ENCODE results near the gene RGS21. TPM values are rescaled to one million over a fixed set of nuclear protein-coding genes. Genes with fewer than 3 reads are reported as not detected.

RGS21 gene
- total and polyA plus RNA-seq, 2 of the 4 experiments (the other 2 are of a cell fraction), result not detected

DNA sequence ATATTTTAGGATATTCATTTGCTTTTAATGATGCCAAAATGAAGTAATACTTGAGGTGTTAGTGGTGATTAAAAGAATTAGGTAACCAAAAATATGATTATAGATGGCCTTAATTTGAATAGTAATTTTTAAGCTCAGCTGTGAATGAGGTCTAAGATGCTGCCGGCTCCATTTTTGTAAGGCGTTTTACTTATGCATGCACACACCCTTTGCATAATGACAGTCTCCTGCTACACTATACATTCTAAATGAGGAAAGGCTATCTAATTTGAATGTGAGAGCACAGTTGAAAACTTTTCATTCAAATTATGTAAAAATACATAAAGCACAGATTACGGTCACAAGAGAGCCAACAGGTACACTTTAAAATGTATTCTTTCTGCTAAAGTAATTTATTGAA, 41.6 kb downstream of the RGS21 start:
- no peak overlapping the region for H3K9ac ChIP-seq (ENCODE audit: low read depth, low read length)
- no peak for DNase-seq
- no peaks in the 10 kb centered on the region for H3K9me1 ChIP-seq (ENCODE audit: insufficient read depth, low read length)
- no peak overlapping the region for H4K5ac ChIP-seq (ENCODE audit: low read depth, low read length)
- BruUV-seq (replicated peaks), result no TSS peak
- no peak overlapping the region for H2AK5ac ChIP-seq (ENCODE audit: low read depth, low read length)
- H3K18ac ChIP-seq (ENCODE audit: low read depth, low read length), result no peak overlapping the region
- no peaks in the 10 kb centered on the region for H3K9me3 ChIP-seq (ENCODE audit: control insufficient read depth, insufficient read depth, low read length)
- ChIA-PET CTCF (no interaction called here), POLR2A (ENCODE audit: unreplicated experiment) (no interaction called here)
- H2BK120ac ChIP-seq (ENCODE audit: low read depth, low read length), result no peak overlapping the region
- dilution Hi-C loops (cut with HindIII; ENCODE audit: low sequenced_read_pairs, unreplicated experiment), result no loop called here
- H4K8ac ChIP-seq (ENCODE audit: low read depth in 2 of 2, low read length in 2 of 2), result no peak overlapping the region
- no peak overlapping the region for H2AK9ac ChIP-seq (replicated peaks; ENCODE audit: low read depth, low read length, poor library complexity)
- TF ChIP-seq POLR2A (IDR thresholded peaks at IDR 0.05; ENCODE audit: low read depth, low read length), result no peak
- TF ChIP-seq, protein P1, sequence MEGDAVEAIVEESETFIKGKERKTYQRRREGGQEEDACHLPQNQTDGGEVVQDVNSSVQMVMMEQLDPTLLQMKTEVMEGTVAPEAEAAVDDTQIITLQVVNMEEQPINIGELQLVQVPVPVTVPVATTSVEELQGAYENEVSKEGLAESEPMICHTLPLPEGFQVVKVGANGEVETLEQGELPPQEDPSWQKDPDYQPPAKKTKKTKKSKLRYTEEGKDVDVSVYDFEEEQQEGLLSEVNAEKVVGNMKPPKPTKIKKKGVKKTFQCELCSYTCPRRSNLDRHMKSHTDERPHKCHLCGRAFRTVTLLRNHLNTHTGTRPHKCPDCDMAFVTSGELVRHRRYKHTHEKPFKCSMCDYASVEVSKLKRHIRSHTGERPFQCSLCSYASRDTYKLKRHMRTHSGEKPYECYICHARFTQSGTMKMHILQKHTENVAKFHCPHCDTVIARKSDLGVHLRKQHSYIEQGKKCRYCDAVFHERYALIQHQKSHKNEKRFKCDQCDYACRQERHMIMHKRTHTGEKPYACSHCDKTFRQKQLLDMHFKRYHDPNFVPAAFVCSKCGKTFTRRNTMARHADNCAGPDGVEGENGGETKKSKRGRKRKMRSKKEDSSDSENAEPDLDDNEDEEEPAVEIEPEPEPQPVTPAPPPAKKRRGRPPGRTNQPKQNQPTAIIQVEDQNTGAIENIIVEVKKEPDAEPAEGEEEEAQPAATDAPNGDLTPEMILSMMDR (conservative IDR thresholded peaks at IDR 0.05; ENCODE audit: low read depth, low read length), result no peak
- no peak for TF ChIP-seq CEBPB (IDR thresholded peaks at IDR 0.05; ENCODE audit: low read depth, low read length)
- no peak for TF ChIP-seq BHLHE40 (IDR thresholded peaks at IDR 0.05; ENCODE audit: low read depth, low read length)
- TF ChIP-seq MAFK (IDR thresholded peaks at IDR 0.05; ENCODE audit: low read depth, low read length), result no peak
- TF ChIP-seq CHD1 (IDR thresholded peaks at IDR 0.05; ENCODE audit: low read depth, low read length), result no peak
- TF ChIP-seq SMC3 (IDR thresholded peaks at IDR 0.05; ENCODE audit: low read depth, low read length), result no peak
- no peak for TF ChIP-seq NFE2L2 (IDR thresholded peaks at IDR 0.05; ENCODE audit: low read depth, low read length)
- TF ChIP-seq, protein P2, sequence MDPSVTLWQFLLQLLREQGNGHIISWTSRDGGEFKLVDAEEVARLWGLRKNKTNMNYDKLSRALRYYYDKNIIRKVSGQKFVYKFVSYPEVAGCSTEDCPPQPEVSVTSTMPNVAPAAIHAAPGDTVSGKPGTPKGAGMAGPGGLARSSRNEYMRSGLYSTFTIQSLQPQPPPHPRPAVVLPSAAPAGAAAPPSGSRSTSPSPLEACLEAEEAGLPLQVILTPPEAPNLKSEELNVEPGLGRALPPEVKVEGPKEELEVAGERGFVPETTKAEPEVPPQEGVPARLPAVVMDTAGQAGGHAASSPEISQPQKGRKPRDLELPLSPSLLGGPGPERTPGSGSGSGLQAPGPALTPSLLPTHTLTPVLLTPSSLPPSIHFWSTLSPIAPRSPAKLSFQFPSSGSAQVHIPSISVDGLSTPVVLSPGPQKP (IDR thresholded peaks at IDR 0.05; ENCODE audit: borderline replicate concordance, low read depth, low read length), result no peak
- TF ChIP-seq, protein P3, sequence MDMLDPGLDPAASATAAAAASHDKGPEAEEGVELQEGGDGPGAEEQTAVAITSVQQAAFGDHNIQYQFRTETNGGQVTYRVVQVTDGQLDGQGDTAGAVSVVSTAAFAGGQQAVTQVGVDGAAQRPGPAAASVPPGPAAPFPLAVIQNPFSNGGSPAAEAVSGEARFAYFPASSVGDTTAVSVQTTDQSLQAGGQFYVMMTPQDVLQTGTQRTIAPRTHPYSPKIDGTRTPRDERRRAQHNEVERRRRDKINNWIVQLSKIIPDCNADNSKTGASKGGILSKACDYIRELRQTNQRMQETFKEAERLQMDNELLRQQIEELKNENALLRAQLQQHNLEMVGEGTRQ (IDR thresholded peaks at IDR 0.05; ENCODE audit: low read depth, low read length), result no peak
- TF ChIP-seq FOS (IDR thresholded peaks at IDR 0.05; ENCODE audit: low read depth, low read length), result no peak
- no peak overlapping the region for H4K91ac ChIP-seq (ENCODE audit: insufficient read depth, low read depth, low read length)
- no CpG with 5 or more reads among the region's 3 CpGs for WGBS, 2 experiments (ENCODE audit: extremely low coverage in 2 of 2, insufficient read length in 1 of 2)
- no peak overlapping the region for H3K4me2 ChIP-seq (ENCODE audit: low read depth, low read length)
- ATAC-seq (ENCODE audit: low read depth), result no peak
- H2BK15ac ChIP-seq (ENCODE audit: low read depth, low read length), result no peak overlapping the region
- H4K20me1 ChIP-seq (ENCODE audit: insufficient read depth, low read length), result no peaks in the 10 kb centered on the region
- no peak overlapping the region for H2BK5ac ChIP-seq (ENCODE audit: low read depth, low read length, poor library complexity, severe bottlenecking)
- no peaks in the 10 kb centered on the region for H3K36me3 ChIP-seq (ENCODE audit: control insufficient read depth, insufficient read depth, low read length)
- intact Hi-C loops (cut with micrococcal nuclease), result no loop called here
- H3K4me1 ChIP-seq (ENCODE audit: control insufficient read depth, insufficient read depth, low read length), result no peaks in the 10 kb centered on the region
- no peak overlapping the region for H2BK20ac ChIP-seq (ENCODE audit: low read depth, low read length)
- H2AFZ ChIP-seq (replicated peaks; ENCODE audit: low read length, poor library complexity), result no peak overlapping the region
- no peak overlapping the region for H3K23ac ChIP-seq (ENCODE audit: low read depth, low read length)
- H3K27me3 ChIP-seq (ENCODE audit: control insufficient read depth, insufficient read depth, low read length), result no peaks in the 10 kb centered on the region
- no peak overlapping the region for H3K4ac ChIP-seq (ENCODE audit: low read depth, low read length)
- no peak overlapping the region for H3K56ac ChIP-seq (ENCODE audit: extremely low read depth, insufficient read depth, low read length)
- no peak overlapping the region for H3K27ac ChIP-seq (ENCODE audit: insufficient read depth, low read length)
- in situ Hi-C loops (cut with MboI; ENCODE audit: low sequenced_read_pairs), result no loop called here
- H3K4me3 ChIP-seq (ENCODE audit: insufficient read depth, low read depth, low read length), result no peak overlapping the region
- no peak overlapping the region for H3K14ac ChIP-seq (replicated peaks; ENCODE audit: low read depth, low read length)
- no peaks in the 10 kb centered on the region for H3K79me1 ChIP-seq (ENCODE audit: low read depth in 1 of 2, low read length in 2 of 2)

Measured in IMR-90 (cell line).